Activated CD4-positive, alpha-beta T cell treated with anti-CD3 and anti-CD28 coated beads for 48 hours (primary cell): ENCODE data around the gene PSTK.
A peak's percentile ranks its signal among the peaks of the same experiment; 100 is the strongest.

ENCODE experiments used
- DNase-seq: peaks from one replicate; pipeline ENCODE4 v3.0.0-alpha.2; 2020

The PSTK gene

DNA sequence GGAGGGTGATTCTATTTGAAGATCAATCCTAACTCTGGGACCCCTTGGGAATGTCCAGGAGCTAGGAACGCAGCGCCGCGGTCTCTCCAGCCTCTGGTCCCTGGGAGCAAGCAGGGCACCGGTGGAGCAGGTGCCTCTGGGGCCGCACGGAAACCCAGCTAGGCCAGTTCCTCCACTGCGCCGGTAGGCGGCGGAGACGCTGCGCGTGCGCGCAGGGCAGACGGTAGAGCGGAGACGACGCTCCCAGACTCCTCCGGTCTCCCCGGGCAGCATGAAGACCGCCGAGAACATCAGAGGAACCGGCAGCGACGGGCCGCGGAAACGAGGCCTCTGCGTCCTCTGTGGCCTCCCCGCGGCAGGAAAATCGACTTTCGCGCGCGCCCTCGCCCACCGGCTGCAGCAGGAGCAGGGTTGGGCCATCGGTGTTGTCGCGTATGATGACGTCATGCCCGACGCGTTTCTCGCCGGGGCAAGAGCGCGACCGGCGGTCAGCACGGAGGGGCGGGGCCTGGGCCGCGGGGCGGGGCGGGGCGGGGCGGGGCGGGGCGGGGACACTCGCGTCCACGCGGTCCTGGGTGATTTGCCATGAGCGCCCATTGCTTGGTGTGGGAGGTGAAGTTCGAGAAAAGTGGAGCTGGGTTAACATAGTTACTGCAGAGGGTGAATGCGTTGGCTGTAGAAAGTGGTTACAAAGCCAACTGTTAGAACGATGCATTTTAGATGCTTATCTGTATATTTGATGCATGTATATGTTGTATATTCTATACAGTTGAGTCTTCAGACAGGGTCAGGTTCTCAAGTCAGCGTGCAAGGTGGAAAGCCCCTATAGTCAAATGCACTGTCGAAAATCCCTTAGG lies at the start of gene PSTK:
Gene PSTK (plus strand): TSS at position 193 of the 857 bp plus-strand sequence. CDS start 79 bp downstream, at position 272.
- peak; percentile 92 for DNase-seq

DNA sequence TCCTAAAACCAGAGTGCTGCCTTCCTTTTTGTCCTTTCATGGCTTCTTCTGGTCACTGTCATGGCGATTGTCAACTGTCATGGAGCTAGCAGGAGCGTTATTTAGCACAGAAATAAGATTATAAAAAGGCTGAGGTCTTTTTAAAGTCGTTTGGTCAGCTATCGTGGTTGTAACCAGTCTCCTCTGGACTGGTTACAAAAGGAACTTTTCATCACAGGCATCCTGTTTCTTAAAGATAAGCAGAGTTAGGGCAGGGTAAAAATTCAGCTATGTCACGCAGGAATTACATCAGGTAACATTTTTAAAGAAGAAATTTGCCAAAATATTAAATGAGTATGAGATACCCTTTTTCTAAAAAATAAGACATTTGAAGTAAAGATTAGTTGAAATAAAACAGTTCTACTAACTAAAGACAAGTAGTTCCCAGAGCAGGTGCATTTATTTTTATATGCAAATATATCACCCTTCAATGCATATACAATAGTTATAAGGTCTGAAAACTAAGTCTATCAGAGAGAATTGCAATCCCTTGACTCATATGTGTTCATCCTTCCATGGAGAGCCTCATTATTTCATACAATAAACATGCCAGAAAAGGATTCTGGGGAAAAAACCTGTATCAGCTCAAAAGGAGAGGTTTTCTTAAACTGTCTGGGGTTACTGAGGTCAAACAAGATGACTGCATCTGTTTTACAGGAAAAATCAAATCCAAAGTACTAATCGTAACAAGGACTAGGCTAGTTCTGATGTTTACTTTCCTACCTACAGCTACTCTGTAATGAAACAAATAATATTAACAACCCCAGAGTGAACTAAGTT lies 48.9 kb upstream of the PSTK start:
- DNase-seq: no peak

GRCh38 chr10:122939133-122939855 lies 40.9 kb upstream of the PSTK start:
- DNase-seq: no peak

DNA sequence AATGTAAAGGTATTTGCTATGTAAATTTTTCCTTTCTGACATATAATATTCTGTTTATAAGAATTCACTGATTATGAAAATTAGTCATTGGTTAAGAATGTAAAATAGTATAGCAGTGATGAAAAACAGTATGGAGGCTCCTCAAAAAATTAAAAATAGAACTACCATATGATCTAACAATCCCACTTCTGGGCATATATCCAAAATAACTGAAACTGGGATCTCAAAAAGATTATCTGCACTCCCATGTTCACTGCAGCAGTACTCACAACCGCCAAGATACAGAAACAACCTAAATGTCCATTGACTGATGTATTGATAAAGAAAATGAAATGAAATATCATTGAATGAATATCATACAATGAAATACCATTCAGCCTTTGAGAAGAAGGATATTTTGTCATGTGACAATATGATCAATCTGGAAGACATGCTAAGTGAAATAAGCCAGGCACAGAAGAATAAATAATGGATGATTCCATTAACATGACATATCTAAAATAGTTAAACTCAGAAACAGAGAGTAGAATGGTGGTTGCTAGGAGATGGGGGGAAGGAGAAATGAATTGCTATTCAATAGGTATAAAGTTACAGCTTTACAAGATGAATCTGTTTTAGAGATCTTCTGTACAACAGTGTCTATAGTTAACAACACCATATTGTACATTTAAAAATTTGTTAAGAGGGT lies 40.2 kb upstream of the PSTK start:
- no peak for DNase-seq

DNA sequence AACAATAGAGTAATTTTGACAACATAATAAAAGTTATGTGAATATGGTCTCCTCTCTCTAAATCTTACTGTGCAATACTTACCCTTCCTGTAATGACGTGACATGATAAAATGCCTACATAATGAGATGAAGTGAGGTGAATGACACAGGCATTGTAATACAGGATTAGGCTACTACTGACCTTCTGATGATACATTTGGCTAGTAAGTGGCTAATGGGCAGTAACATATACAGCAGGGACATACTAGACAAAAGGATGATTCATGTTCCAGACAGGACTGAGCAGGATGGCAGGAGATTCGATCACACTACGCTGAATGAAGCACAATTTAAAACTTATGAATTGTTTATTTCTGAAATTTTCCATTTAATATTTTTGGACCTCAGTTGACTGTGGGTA lies 30.9 kb upstream of the PSTK start:
- DNase-seq: no peak

GRCh38 chr10:122953902-122954730 lies 26.1 kb upstream of the PSTK start, which contains the start of gene C10orf88:
Gene C10orf88 (minus strand): TSS chr10:122954227. CDS start chr10:122954178, 49 bp downstream.
- peak; percentile 98 for DNase-seq

DNA sequence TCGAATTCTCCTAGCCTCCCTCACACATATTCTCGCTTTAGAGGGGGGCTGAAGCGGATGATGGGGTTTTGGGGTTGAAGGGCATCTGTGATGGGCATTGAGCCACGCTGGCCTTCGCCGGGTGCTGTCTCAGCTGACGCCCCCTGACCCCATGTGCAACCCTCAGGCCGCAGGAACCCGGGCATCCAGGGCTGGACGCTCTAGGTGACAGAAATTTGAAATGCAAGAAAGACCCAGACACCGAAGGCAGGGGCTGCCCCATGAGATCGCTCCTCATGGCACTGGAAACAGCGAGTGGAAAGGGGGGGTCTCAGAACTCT lies 25.5 kb upstream of the PSTK start:
- no peak for DNase-seq

DNA sequence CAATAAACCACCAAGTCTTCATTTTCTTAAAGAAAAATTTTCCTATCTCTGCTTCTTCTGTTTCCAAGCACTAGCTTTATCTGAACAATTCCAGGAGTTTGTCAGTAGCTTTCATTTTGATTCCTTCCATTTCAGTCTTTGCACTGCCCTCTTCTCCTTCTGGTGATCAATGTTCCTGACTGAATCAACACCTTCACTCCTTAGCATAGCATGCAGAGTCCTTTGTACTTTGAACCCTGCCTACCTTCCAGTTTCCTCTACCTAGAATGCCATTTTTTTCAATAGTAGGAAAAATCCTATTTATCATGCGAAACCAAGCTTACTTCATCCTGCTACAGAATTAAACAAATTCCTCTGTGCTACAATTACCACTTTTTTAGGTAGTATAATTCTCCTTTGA lies 24.3 kb upstream of the PSTK start:
- no peak for DNase-seq

- no peak for DNase-seq
Measured at GRCh38 chr10:122957474-122957873, 22.7 kb upstream of the PSTK start.

DNA sequence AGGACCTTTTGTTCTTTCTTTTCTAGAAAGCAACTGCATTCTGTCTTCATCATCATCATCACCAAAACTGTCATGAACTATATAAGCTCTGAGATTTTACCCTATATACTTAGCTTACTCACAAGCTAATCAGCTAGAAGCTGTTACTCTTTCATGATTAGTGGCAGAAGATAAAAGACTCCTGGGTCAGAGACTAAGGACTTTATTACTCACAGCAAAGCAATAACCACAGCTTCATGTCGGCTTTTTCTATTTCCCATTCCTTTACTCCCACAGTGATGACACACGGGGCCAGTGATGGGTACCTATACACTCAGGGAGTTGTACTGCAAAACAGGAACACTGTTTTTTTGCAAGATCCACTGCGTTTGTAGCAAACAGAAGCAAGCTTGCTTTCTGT lies 17.8 kb upstream of the PSTK start:
- peak; percentile 17 for DNase-seq

GRCh38 chr10:122966879-122967278 lies 13.3 kb upstream of the PSTK start:
- DNase-seq: no peak

DNA sequence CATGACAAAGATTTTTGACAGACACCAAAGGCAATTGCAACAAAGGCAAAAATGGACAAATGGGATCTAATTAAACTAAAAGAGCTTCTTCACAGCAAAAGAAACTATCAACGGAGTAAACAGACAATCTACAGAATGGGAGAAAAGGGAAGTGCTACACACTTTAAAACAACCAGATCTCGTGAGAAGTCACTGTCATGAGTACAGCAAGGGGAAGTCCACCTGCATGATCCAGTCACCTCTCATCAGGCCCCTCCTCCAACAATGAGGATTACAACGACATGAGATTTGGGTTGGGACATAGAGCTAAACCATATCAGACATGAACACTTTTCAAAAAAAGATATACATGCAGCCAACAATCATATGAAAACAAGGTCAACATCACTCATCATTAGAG lies 11.5 kb upstream of the PSTK start:
- DNase-seq: no peak

- DNase-seq: no peak
Measured at GRCh38 chr10:122974023-122974422, 6.2 kb upstream of the PSTK start.

GRCh38 chr10:122974543-122975064 lies 5.6 kb upstream of the PSTK start:
- no peak for DNase-seq

GRCh38 chr10:122981066-122981464 lies 864 bp downstream of the PSTK start:
- no peak for DNase-seq

DNA sequence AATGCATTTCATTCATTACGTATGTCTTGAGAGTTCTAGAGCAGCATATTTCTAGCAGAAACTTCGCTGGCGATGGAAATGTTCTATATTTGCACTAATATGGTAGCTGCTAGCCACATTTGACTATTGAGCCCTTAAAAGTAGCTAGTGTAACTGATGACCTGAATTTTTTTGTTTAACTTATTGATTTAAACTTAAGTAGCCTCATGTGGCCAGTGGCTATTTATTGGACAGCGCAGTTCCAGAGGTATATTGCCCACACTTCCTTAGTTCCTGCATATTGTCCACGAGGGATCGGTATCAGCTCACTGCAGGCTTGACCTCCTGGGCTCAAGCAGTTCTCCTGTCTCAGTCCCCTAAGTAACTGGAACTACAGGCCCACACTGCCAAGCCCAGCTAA lies 3.7 kb downstream of the PSTK start:
- no peak for DNase-seq

DNA sequence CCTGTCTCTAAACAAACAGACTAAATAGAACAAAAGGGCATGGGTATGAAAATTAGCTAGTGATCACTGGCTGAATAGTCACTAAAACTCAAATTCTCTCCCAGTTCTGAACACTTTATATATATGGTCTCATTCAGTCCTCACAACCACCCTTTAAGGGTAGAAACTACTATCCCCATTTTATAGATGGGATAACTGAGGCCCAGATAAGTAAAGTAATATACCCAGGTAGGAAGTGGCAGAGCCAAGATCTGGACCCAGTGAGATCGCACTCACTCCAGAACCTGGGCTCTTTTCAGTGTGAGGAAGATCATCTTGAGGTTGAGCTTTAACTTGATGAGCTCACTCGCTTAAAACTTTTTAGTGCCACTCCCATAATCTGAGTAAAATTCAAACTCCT lies 4.5 kb downstream of the PSTK start:
- no peak for DNase-seq

- DNase-seq: no peak
Measured at GRCh38 chr10:122986335-122986734, 6.1 kb downstream of the PSTK start.

- DNase-seq: no peak
Measured at GRCh38 chr10:122988501-122988900, 8.3 kb downstream of the PSTK start.

- no peak for DNase-seq
Measured at GRCh38 chr10:122990278-122990677, 10.1 kb downstream of the PSTK start.

DNA sequence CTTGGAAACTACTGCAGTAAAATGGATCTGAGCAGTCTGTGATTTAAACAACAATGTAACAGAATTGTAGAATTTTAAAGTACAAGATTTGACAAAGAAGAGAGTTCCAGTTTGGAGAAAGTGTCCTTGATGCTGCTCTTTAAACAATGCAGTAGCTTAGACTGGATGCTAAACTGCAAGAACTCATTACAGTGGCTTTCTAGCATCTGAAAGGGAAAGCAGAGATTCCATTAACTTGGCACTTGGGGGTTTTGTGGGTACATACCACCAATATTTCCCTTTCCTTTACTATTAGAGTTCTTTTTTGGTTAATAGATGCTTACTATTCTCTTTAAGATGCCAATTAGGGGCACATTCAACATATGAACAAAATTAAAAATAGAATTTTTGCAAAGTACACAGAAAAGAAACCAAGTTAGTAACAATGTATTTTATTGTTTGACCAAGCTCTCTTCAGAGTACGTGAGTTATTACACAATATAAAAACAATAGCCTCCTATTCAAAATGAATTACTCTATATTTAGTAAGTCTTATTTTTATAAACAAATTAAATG lies 11.9 kb downstream of the PSTK start:
- DNase-seq: no peak
